Skin epidermis (tissue), 12 donors: ENCODE data around the gene SLC25A13.
"Not testable (repeated sequence)": the region's sequence is repeated elsewhere in the genome, so short reads cannot be mapped to it uniquely, and the experiment has no call there.

ENCODE experiments used
- H3K27ac ChIP-seq, 21 experiments: fragments of 200-600 bp; sonication (generic) in 11 of 21; one replicate each; pipeline ENCODE4 v1.5.0; 2020; ENCODE audit warnings: mild to moderate bottlenecking in 3 of 21, inconsistent platforms in 2 of 21, moderate library complexity in 2 of 21
- H3K4me3 ChIP-seq, 7 experiments: fragments of 200-600 bp; sonication (generic) in 2 of 7; one replicate each; pipeline ENCODE4 v1.5.0; 2020; ENCODE audit warnings: inconsistent platforms in 2 of 7, mild to moderate bottlenecking in 2 of 7, moderate library complexity in 1 of 7

Gene SLC25A13

GRCh38 chr7:96327429-96327828 is 5.5 kb upstream of the SLC25A13 start:
- no peak overlapping the region for H3K27ac ChIP-seq
- no peak overlapping the region for H3K4me3 ChIP-seq

GRCh38 chr7:96326752-96327151 is 4.9 kb upstream of the SLC25A13 start:
- not testable (repeated sequence) for H3K27ac ChIP-seq, H3K4me3 ChIP-seq

GRCh38 chr7:96322847-96323461 is 1.1 kb upstream of the SLC25A13 start:
- Histone ChIP-seq H3K4me3 (no peak overlapping the region), H3K27ac (peak overlapping the region in 4 of 21 experiments; percentile 13 to 99 (median 96))

- peak overlapping the region; percentile 73 to 95 (median 86) for H3K4me3 ChIP-seq
Observed at GRCh38 chr7:96322373-96322695, 436 bp upstream of the SLC25A13 start.

GRCh38 chr7:96321031-96321657 is 754 bp downstream of the SLC25A13 start:
- peak overlapping the region; percentile 73 to 95 (median 86) for H3K4me3 ChIP-seq
- H3K27ac ChIP-seq, result peak overlapping the region; percentile 85 to 99 (median 96)

More at GRCh38 chr7:96322373-96322695, 436 bp upstream of the SLC25A13 start:
- H3K27ac ChIP-seq, result peak overlapping the region in 20 of 21 experiments; percentile 85 to 99 (median 96)

GRCh38 chr7:96320442-96320841 is 1.5 kb downstream of the SLC25A13 start:
- Histone ChIP-seq H3K4me3 (peak overlapping the region in 1 of 7 experiments; percentile 86), H3K27ac (peak overlapping the region in 14 of 21 experiments; percentile 85 to 99 (median 97))

- Histone ChIP-seq H3K27ac (no peak overlapping the region), H3K4me3 (no peak overlapping the region)
Observed at GRCh38 chr7:96319439-96319838, 2.5 kb downstream of the SLC25A13 start.

- no peak overlapping the region for H3K27ac ChIP-seq
- H3K4me3 ChIP-seq, result no peak overlapping the region
Observed at GRCh38 chr7:96316949-96317348, 4.9 kb downstream of the SLC25A13 start.

GRCh38 chr7:96315125-96315512 is 6.8 kb downstream of the SLC25A13 start:
- no peak overlapping the region for H3K27ac ChIP-seq

GRCh38 chr7:96314402-96315124 is 7.3 kb downstream of the SLC25A13 start:
- H3K4me3 ChIP-seq, result no peak overlapping the region
- no peak overlapping the region for H3K27ac ChIP-seq

More at GRCh38 chr7:96315125-96315512, 6.8 kb downstream of the SLC25A13 start:
- H3K4me3 ChIP-seq, result no peak overlapping the region

GRCh38 chr7:96313940-96314339 is 8.0 kb downstream of the SLC25A13 start:
- Histone ChIP-seq H3K27ac (no peak overlapping the region), H3K4me3 (no peak overlapping the region)

GRCh38 chr7:96312502-96312901 is 9.4 kb downstream of the SLC25A13 start:
- no peak overlapping the region for H3K4me3 ChIP-seq
- peak overlapping the region in 2 of 21 experiments; percentile 3 to 45 for H3K27ac ChIP-seq

GRCh38 chr7:96311967-96312366 is 9.9 kb downstream of the SLC25A13 start:
- H3K4me3 ChIP-seq, result no peak overlapping the region
- peak overlapping the region in 3 of 21 experiments; percentile 3 to 45 (median 20) for H3K27ac ChIP-seq

GRCh38 chr7:96310110-96310509 is 11.8 kb downstream of the SLC25A13 start:
- H3K27ac ChIP-seq, result no peak overlapping the region
- H3K4me3 ChIP-seq, result no peak overlapping the region

GRCh38 chr7:96308950-96309263 is 13.0 kb downstream of the SLC25A13 start:
- Histone ChIP-seq H3K27ac (no peak overlapping the region), H3K4me3 (no peak overlapping the region)

- Histone ChIP-seq H3K4me3 (no peak overlapping the region), H3K27ac (no peak overlapping the region)
Observed at GRCh38 chr7:96308253-96308949, 13.5 kb downstream of the SLC25A13 start.

GRCh38 chr7:96306385-96307125 is 15.3 kb downstream of the SLC25A13 start:
- Histone ChIP-seq H3K27ac (no peak overlapping the region), H3K4me3 (no peak overlapping the region)

GRCh38 chr7:96305915-96306314 is 16.0 kb downstream of the SLC25A13 start:
- no peak overlapping the region for H3K27ac ChIP-seq
- H3K4me3 ChIP-seq, result no peak overlapping the region

- Histone ChIP-seq H3K4me3 (no peak overlapping the region), H3K27ac (no peak overlapping the region)
Observed at GRCh38 chr7:96304573-96304972, 17.3 kb downstream of the SLC25A13 start.
